GM12872 (cell line): ENCODE data around the gene THSD4.
A peak's percentile ranks its signal among the peaks of the same experiment; 100 is the strongest.

Experiments
- TF ChIP-seq, protein P1 (sequence below): IDR thresholded peaks from 3 replicates; pipeline ENCODE4 v1.5.1; 2011; ENCODE audit warnings: low read depth, mild to moderate bottlenecking, low read length, moderate library complexity; ENCODE audit not compliant: insufficient read depth

THSD4 gene

DNA sequence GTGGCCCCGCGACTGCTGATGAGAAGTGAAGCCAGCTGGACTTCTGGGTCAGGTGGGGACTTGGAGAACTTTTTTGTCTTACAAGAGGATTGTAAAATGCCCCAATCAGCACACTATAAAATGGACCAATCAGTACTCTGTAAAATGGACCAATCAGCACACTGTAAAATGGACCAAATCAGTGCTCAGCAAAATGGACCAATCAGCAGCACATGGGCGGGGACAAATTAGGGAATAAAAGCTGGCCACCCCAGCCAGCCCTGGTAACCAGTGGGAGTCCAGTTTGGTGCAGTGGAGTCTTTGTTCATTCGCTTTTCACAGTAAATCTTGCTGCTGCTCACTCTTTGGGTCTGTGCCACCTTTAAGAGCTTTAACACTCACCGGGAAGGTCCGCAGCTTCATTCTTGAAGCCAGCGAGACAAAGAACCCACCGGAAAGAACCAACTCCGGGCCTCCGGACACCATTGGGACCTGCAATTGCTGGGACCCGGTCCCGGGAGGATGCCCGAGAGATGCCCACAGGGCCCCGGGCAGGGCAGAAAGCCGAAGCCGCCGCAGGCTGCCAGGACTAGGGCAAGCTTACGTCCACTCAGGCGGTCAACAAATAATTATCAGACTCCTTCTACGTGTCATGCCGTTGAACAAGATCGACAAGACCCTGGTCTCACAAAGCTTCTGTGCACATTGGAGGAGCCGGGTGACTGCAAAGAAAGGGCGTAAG is 686.8 kb downstream of the THSD4 start:
- TF ChIP-seq, protein P1, sequence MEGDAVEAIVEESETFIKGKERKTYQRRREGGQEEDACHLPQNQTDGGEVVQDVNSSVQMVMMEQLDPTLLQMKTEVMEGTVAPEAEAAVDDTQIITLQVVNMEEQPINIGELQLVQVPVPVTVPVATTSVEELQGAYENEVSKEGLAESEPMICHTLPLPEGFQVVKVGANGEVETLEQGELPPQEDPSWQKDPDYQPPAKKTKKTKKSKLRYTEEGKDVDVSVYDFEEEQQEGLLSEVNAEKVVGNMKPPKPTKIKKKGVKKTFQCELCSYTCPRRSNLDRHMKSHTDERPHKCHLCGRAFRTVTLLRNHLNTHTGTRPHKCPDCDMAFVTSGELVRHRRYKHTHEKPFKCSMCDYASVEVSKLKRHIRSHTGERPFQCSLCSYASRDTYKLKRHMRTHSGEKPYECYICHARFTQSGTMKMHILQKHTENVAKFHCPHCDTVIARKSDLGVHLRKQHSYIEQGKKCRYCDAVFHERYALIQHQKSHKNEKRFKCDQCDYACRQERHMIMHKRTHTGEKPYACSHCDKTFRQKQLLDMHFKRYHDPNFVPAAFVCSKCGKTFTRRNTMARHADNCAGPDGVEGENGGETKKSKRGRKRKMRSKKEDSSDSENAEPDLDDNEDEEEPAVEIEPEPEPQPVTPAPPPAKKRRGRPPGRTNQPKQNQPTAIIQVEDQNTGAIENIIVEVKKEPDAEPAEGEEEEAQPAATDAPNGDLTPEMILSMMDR: no peak

DNA sequence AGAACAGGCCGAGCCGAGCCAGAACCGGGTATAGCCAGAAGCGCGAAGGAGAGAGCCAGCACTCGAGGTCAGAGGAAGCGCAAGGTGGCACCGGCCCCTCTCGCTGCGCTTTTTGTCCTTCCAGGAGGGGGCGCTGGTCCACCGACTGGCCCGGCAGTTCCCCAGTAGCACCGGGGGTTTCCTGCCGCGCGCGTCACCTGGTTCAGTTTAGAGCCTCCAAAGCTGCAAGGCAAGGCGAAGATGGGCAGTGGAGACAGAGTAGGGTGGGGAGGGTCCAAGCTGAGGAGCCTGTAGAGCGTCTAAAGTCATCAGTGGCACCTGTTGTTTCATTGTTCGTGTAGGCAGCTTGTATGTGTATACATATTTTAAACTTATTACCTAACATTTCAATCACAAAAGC is 687.5 kb downstream of the THSD4 start:
- TF ChIP-seq, protein P1: peak; percentile 71

DNA sequence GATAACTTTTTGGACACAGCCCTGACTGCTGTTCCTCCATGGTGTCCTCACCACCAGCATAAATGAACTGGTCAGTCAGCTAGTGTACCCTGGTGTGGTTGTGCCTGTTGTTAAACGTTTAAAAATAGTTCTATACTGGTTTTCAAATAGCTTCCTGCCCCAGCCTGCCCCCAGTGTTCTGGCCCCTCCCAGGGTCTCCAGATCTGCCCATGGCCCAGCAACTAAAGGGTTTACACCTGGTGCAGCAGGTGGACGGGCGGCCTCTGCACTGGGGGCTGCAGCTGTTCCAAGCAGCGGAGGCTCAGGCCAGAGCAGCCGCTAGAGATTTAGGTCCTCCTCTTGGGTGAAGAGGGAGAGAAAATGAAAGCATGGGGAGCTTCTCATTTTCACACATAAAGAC is 689.0 kb downstream of the THSD4 start:
- TF ChIP-seq, protein P1: no peak

DNA sequence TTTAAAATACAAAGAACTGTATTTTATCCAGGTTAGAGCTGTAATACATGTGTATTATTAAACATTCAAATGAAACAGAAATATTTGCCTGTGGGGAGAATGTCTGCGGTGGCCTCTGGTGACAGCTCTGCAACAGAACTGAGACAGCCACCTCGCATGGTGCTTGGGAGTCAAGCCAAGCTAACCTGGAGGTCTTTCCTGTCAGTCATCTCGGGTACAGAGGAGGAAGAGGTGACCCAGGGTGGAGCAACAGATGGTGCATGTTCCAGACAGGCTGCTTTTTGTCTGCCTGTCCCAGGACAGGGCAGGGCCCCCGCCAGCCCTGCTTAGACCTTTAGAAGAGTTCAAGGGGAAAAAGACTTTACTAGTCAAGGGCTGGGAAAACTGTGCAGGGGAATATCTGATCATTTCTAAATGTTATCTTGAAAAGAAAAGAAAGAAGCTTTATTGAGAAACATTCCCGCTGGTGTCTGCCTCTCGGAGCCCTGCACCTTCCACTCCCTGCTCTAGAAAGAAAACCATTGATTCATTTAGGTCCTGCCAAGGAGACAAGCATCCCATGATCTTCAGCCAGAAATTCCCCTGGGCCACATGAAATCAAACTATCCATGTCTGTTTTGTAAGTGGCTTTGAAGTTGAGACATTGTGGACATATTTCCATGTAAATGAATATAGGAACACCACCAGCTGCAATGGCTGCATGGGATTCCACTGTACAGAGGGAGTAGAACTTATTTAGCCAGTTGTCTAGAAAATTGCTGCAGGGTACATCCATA is 689.6 kb downstream of the THSD4 start:
- TF ChIP-seq, protein P1: no peak

DNA sequence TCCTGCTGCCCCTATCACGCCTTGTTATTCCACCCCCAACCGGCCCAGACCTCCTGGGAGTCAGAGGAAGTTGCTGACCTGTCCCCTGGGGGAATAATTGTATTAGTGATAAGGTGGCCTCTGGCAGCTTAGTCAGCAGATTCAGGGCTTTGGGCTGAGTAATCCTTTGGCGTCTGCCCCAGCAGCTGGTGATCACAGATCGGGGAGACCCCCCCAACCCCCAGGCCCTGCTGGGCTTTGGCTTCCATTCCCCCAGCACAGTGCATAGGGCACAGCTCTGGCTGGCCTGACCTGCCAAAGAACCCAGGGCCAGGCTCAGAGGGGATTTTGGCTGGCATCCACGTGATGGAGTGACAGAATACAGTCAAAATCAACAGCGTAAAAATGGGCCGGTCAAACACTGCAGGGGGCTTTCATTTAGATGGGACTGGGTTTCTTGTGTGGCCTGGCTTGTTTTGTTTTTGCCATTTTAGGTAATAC is 691.2 kb downstream of the THSD4 start:
- TF ChIP-seq, protein P1: no peak

DNA sequence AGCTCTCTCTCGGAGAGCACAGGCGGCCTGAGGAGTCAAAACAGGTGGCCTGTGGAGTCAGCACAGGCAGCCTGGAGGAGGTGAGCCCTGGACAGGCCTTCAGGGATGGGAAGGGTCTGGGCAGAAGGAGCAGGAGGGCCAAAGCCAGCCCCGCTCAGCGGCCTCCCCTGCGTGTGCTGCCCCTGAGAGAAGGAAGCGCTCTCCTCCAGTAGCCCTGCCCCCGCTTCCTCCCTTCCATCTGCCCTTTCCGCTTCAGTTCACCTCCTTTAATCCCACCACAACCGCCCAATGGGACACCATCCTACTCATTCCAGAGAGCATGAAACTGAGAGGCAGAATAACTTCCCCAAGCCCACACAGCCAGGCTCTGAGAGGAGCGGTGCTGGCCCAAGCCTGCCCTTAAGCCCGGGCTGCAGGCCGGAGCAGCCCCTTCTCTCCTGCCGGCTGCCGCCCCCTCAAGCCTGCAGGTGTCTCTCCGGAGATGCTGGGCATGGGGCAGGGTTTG is 691.9 kb downstream of the THSD4 start:
- TF ChIP-seq, protein P1: no peak

DNA sequence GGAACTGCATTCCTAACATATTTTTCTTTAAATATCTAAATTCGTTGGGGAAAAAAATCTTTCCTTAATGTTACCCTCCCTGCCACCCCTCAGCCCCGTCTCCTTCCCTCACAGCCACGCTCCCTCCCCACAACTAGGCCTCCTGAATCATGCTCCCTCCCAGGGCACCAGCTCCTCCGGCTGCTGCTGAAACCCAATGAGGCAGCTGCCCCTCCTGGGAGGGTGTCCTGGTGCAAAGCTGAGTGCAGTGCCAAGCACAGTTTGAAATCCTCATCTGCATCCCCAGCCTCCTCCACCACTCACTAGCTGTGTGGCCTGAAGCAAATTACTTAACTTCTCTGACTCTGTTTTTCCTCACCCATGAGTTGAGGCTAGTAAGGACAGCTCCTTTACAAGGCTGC is 692.4 kb downstream of the THSD4 start:
- TF ChIP-seq, protein P1: no peak
